HG02588 (cell line): ENCODE measurements around the gene RUNX2.

ENCODE experiments used
- ATAC-seq: cut with Tn5 transposase; IDR thresholded peaks from one replicate; pipeline ENCODE4 v1.9.1; 2021; ENCODE audit warnings: mild to moderate bottlenecking, moderate library complexity; ENCODE audit not compliant: unreplicated experiment

RUNX2 gene

DNA sequence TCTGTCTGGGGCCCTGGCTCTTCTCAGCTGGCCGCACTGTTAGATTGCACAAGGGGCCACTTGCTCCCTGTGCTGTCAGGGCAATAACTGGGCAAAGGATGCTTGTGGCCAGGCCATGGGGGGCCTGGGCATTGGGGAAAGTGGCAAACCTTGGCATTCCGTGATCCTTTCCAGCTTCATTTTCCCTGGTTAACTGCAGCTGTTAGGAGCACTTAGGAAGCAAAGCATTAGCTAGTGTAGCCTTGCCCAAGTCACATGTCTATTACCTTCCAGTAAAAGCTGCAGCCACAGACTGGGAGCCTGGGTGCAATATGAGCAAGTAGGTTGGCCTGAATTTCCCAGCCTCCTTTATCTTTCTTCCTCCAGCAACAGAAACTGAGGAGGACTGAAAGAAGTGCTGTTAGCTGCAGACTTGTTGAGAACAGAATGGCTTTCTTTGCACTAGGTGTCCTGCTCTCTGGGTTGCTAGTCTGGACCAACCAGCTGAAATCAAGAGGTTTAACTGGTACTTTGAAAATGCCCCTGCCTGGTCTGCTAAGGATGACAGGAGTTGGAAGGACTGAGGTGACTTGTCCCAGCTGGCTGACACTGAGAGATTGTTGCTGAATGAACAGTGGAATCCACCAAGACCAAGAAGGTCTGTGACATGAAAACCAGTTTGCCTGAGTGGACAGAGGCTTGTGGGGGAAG is 361.9 kb downstream of the RUNX2 start:
- no peak for ATAC-seq

DNA sequence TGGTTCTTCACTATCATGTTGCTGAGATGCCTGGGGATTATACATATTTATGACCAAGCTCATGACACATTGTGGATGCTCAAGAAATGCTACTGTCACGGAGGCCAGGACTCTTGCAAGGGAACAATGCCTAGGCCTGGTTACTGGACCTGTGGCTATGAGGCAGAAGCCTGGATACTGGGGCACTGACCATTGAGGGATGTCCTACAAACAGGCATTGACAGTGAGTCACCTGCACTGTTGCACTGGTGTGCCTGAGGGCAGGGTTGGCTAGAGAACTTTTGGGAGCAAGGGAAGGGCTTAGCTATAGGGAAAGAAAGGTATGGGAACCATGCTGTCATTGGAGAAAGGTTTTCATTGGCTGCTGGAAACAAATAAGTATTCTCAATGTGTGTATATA is 362.7 kb downstream of the RUNX2 start:
- ATAC-seq, result no peak

DNA sequence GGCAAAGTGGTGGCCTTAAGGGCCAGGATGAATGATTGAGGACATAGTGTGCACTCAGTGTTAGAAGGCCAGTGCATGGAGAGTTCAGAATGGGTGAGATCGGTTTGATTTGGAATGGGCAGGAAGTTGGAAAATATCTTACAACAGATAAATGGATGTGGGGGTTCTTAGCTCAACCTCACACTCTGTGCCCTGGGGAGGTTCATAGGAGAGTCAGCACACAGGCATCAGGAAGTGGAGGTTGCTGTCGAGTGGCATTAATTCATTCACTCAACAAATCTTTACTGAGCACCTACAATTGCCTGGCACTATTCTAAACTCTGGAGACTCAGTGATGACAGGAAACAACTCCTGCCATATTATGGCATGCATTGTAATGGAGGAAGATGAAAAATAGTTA is 363.3 kb downstream of the RUNX2 start:
- no peak for ATAC-seq

DNA sequence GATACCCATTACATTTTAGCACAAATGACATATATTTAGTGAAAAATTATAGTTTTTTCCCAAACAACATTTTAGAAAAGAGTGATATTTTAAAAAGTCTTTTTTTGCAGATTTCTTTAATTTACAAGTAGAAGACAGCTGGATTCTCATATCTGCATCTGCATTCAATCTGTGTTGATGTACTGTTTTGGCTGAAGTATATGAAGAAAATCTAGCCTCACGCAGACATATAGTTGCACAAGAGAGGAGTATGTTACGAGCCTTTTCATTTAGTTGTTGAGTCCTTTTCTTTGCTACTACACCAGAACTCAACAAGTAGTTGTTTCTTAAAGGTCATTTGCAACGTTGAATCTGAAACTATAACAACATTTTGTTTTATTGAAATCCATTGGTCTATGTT is 363.9 kb downstream of the RUNX2 start:
- ATAC-seq, result no peak

DNA sequence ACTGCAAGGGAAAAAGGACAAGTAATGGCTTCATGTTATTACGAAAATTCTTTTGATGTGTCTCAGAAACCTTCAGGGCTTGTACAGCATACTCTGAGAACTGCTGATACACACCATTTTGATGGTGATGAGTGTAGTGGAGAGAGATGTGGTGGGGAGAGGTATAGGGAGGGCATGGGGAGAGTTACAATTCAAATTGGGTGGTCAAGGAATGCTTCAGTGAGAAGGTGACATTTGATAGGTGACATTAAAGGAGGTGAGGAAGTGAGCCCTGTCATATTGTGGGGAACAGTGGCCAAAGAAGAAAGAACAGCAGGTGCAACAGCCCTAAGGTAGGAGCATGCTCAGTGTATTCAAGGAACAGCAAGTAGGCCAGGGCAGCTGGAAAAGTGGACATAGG is 368.6 kb downstream of the RUNX2 start:
- no peak for ATAC-seq

DNA sequence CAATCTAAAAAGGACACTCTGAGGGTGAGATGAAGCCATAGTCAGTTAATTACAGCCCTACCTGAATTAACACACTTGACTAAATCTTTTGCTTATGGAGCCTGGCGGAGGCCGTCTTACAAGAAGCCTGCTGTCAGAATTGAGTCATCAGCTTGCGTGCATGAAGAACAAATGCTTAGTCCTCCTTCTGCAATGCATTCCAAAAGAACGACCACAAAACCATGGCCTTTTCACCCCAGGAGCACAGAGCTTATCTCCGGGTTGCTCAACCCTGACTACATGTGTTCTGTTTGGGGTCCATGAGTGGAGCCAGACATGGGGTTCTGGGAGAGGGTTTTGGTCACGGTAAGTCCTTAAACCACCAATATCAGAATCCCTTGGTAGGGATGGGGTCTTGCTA is 369.5 kb downstream of the RUNX2 start:
- ATAC-seq, result no peak

DNA sequence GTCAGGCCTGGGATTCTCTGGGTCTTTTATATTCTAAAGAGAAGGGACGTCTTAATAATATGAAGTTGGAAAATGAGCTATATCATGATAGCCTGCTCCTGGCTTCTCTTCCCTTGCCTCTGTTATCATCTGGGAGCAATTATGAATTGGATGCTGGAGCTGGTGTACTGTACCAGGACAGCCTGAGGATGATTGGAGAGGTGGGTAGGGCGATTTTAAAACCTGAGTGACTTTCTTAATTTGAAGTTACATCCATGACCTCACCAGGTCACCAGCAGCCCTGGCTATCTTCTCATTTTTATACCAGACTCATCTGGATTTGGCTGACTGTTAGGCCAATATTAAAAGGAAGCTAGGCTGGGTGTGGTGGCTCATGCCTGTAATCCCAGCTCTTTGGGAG is 369.9 kb downstream of the RUNX2 start:
- no peak for ATAC-seq

DNA sequence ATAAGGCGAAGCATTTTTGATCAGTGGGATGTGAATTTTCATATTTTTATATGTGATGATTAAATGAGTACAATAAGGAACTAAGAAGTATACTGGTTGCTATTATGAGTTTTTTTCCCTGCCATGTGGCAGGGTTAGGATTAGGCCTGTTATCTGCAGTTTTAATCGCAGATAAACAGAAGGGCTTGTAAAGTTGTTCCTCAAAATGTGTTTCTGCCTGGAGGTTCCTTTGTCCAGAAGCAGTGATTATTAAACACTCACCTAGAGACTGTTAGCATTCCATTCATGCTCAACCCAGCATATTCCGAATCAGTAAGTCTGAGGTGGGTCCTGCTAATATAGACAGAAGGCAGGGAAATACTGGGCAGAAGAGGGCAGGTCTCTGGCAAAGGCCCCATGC is 371.5 kb downstream of the RUNX2 start:
- ATAC-seq, result no peak

DNA sequence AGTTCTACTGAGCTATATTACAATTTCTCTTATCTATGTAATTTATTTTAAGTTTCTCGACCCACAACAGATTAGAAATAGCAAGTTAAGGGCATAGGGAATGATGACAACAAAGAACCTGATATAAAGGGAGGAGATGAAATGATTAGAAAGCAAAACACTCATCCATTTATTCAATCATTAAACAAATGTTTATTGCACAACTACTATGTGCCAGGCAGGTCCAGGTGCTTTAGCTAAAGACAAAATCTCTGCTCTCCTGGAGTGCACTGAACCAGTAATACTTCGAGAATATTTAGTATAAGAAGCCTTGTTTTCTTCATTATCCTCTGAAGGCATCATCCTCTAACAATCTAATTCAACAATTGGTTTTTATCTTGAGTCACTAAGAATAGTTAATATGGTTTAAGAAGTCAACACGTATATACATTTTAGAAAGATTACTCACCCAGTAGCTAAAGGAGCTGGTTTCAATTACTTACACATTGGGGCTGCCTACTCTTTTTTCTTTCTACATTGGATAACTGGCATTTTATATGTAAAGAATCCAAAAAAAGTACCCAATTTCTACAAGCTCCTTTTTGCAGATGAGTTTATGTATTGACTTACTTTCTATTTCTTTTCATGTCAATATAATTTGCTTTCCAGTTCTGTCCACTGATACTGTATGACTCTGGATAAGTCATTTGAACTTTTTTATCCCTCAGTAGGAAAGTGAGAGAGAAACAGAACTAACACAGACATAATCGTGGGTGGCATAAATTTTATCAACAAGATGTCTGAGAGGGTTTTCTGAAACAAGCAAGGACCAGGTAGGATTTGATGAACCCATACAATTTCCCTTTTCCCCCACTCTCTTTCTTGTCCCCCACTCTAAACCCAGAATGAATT is 375.0 kb downstream of the RUNX2 start:
- ATAC-seq, result no peak

DNA sequence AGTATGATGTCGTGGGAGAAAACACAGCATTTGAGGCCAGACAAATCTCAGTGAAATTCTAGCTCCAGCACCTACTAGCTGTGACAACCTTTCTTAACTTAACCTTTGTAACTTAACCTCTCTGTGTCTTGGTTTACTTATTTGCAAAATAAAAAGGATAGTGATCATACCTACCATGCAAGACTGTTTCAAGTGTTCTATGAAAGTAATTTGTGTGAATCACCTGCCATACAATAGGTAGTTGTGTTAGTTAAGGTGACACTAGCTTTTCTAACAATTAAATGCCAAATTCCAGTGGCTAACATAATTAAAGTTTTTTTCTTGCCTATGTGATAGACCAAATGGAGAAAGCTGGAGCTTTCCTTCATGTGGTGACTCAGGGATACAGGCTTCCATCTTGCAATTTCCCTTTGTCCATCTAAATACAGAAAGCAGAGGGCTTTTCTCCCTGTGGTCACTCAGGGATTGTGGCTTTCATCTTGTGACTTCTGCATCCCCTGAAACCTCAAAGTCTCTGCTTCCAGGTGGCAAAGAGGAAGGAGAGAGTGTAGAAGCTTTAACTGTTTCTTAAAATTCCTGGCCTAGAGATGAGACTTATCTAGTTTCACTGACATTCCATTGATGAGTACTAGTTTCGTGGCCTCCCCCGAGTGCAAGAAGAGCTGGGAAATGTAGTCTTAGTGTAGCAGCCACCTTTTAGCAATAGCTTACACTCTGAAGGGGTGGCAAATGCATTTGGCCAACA is 376.1 kb downstream of the RUNX2 start:
- ATAC-seq, result no peak

DNA sequence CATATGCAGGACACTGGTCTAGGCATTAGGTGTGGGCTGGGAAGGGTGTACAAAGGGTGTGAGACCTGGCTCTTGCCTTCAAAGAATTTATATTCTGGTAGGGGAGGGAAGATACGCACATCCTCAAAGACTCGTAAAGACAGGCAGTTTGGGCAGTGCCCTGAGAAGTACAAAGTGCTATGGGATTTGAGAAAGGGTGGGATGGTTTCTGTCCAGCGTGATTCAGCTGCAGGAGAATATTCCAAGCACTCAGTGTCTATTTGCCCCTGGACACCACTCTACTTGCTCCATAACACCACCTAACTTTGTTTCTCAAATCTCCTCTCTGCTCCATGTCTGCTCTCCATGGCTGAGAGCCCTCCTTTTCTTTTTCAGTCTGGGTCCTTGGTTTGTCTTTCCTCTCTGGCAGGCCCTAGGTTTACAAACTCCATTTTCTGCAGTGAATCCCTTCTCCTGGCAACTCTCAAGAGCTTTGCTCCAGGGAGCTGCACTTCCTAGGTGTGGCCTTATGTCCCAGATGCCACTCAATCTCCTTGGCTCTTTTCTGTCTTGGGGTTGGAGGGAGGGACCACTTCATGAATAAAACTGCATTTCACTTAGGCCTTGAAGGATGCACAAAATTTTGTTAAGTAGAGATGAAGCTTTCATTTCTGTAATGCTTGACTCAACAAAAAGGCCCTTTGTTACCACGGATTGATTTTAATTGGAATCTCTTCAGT is 377.2 kb downstream of the RUNX2 start:
- no peak for ATAC-seq

DNA sequence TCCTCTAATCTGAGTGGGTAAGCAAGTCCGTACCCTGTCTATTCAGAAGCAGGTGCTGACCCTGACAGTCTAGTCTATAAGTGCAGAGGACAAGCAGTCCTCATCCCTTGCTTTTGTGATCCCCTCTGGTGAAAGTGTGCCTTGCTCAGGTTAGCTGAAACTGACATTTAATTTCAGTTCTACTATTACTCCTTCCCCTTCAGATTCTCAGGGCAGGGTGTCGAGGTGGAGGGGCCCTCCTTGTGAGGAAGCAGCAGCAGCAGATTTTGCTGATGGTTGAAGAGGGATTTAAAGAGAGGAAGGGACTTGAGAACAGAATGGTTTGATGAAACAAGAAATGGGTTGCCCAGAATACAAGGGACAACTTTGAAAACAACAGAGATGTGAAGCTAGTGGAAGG is 378.2 kb downstream of the RUNX2 start:
- peak; percentile 33 for ATAC-seq

DNA sequence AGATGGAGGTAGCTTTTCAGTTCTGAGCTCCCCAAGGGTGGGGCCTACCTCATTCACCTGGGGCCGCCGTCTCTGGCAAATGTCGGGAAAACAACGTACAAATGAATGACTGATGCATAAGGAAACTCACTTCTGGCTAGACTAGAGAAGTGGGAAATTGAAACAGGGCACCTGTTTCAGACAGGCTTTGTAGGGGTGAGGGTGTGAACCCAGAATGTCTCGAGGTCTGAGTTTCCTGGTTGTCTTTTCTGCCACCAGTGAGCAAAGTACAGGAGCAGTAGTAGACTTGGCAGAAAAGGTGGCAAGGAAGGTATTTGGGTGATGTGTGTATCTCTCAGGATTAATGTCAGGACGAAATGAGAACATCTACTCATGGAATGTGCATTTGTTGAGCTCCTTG is 379.0 kb downstream of the RUNX2 start:
- ATAC-seq, result no peak

DNA sequence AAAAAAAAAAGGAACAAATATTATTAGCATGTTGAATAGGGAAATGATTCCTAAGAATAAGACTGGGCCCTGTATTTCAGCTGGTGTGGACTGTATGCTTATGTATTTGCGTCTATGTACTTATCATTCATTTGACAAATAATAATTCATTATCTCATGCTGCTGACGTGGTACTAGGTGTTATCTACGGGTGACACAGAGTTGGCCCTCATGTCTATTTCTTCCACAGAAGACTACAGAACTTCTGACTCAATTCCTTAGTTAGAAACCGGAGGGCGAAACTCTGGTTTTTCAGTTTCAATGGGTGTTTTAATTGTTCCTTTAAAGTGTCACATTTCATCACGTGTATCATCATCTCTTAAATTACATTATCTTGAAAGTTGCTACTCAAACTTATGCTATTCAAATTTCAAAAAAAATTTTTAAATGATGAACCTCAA is 381.7 kb downstream of the RUNX2 start:
- peak; percentile 58 for ATAC-seq

DNA sequence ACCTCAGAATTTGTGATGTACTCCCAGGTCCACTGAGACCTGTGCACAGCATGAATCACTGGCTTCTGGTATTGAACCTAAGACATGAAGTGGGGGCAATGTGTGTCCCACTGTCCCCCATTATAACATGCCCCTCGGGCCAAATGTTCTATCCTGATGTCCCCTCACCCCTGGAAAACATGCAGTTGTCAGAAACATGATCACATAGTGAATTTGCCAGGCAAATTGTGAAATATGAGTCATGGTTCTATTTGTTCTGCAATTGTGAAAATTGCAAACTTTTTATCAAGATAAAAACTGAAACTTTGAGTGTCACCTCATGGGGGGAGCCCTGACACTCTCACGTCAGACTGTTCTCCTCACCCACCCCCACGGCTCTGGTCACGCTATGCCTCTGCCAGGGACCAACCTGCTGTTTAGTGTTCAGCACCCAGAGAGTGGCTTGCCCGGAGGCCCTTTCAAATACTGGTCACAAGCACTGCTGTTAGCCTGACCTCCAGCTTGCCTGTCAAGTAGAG is 382.2 kb downstream of the RUNX2 start:
- peak; percentile 70 for ATAC-seq

DNA sequence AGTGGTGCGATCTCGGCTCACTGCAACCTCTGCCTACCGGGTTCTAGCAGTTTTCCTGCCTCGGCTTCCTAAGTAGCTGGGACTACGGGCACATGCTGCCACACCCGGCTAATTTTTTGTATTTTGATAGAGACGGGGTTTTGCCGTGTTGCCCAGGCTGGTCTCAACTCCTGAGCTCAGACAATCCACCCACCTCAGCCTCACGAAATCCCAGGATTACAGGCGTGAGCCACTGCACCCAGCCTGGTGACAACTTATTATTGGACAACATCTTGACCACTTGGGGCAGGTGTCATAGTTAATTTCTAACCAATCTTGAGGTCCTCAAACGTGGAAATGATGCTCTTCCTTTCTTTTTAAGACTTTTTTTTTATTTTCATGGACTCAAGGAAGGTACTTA is 383.9 kb downstream of the RUNX2 start:
- no peak for ATAC-seq

DNA sequence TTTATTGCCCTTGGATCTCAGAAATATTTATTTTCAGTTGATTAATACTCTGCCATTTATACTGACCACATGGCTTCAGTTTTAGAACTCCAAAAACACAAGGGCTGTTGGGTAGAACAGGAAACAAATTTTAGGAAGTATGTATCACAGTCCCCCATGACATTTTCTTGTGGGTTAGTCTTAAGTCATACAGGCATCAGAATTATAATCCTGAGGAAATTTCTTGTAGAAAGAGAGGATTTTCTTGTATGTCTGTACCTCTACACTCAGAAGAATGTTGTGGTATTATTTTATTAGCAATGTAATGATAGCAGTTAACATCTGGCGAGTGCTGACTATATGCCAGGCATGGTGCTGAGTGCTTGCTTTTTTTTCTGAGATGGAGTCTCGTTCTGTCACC is 384.7 kb downstream of the RUNX2 start:
- no peak for ATAC-seq
